Pancreas (tissue), 10 donors: ENCODE results near the gene ST6GALNAC3. TPM values are rescaled to one million over a fixed set of nuclear protein-coding genes. Genes with fewer than 3 reads are reported as not detected.
A peak's percentile ranks its signal among the peaks of the same experiment; 100 is the strongest.

ENCODE experiments used
- ATAC-seq, 4 donors: fragments of 200-7000 bp; cut with Tn5 transposase; one replicate each; pipeline versions ENCODE4 v1.8.0 to v1.9.1; 2020; ENCODE audit warnings: mild to moderate bottlenecking in 4 of 4, moderate library complexity in 4 of 4
- DNase-seq, 6 donors: peaks; one replicate each; pipeline ENCODE4 v3.0.0-alpha.2; 2020
- FAIRE-seq: peaks from 2 replicates; lab custom pipeline; 2012; peaks lifted over from hg19 to GRCh38; lab: Jason Lieb, UNC
- H3K27ac ChIP-seq, 4 donors: fragments of 200-600 bp; sonication (generic); 1 replicate in 3 of 4; 2 replicates in 1 of 4; pipeline versions ENCODE4 v1.5.0 to v1.8.0; 2020
- H3K27me3 ChIP-seq, 4 donors: fragments of 200-600 bp; one replicate each; pipeline ENCODE4 v1.8.0; 2021
- H3K36me3 ChIP-seq, 3 donors: fragments of 200-600 bp; sonication (generic) in 1 of 3; one replicate each; pipeline versions ENCODE4 v1.5.0 to v1.8.0; 2020 to 2021
- H3K4me1 ChIP-seq, 3 donors: fragments of 200-600 bp; one replicate each; pipeline ENCODE4 v1.8.0; 2021
- H3K4me3 ChIP-seq, 4 donors: fragments of 200-600 bp; sonication (generic) in 2 of 4; one replicate each; pipeline versions ENCODE4 v1.5.0 to v1.8.0; 2020 to 2021
- H3K9me3 ChIP-seq, 4 donors: fragments of 200-600 bp; one replicate each; pipeline ENCODE4 v1.8.0; 2021
- WGBS, 2 donors: extraction: QIAGEN DNeasy Blood & Tissue Kit; methylation state at CpG; one replicate each; pipeline ENCODE4 v1.1.7; 2013; 5-methylcytosine and 5-hydroxymethylcytosine counted together
- intact Hi-C, 3 donors: fragments of 100-400 bp; cut with DNase I; formaldehyde crosslinking; loops; one replicate each; pipeline versions ENCODE4 v1.11.1 to v1.14.2; 2022
- polyA plus RNA-seq, 2 donors: library from polyadenylated mRNA; stranded (reverse); fragments of 200-250 nt; gene quantifications; one replicate each; pipeline ENCODE4 v1.2.3, GENCODE V29; 2013
- total RNA-seq, 6 donors: library from RNA; stranded (reverse); fragmentation: NEBNext Ultra II Directional in 4 of 6; extraction: Animal tissue kit (Norgen Biotek cat#: 25700) in 4 of 6; gene quantifications; one replicate each; pipeline versions ENCODE4 v1.2.1 to v1.2.4, GENCODE V29; 2021 to 2023
- TF ChIP-seq, protein P1 (sequence below), 4 donors: fragments of 200-600 bp; sonication (generic) in 3 of 4; IDR thresholded peaks; one replicate each; pipeline versions ENCODE4 v1.5.0 to v1.8.0; 2021; ENCODE audit warnings: antibody characterized with exemption in 4 of 4
- donor health status: healthy with polysubstance abuse.
- donor health status: DM: no; HTN: no; CAD: no; lungs with moderate emphysema.
- donor health status: DM: no; HTN: no; CAD: no.
- donor health status: control.
- donor health status: control.
- donor health status: Bipolar disorder and iron deficiency.
- donor health status: DM: yes; HTN: yes; CAD: no.
- donor health status: DM: no; HTN: no; CAD: no.
- donor health status: DM: no; HTN: no; CAD: no.
- donor health status: DM: yes; HTN: yes; CAD: no.

The ST6GALNAC3 gene
- total and polyA plus RNA-seq, 8 donors = 0.35 to 2.0 (median 0.80) TPM

DNA sequence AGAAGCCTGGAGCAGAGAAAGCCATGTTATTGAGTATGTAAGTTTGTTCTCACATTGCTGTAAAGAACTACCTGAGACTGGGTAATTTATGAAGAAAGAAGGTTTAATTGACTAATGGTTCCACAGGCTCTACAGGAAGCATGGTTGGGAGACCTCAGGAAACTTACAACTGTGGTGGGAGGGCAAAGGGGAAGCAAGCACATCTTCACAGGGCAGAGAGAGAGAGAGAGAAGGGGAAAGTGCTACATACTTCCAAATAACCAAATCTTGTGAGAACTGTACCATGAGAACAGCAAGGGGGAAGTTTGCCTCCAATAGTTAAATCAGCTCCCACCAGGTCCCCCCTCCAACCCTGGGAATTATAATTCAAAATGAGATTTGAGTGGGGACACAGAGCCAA, 302.7 kb downstream of the ST6GALNAC3 start:
- Histone ChIP-seq H3K27me3 (peaks cover 0 to 3% (median 0%) of the 10 kb centered on the region in 4 donors), H3K36me3 (no peaks in the 10 kb centered on the region), H3K4me1 (no peaks in the 10 kb centered on the region), H3K27ac (no peak overlapping the region), H3K9me3 (no peaks in the 10 kb centered on the region), H3K4me3 (no peak overlapping the region)
- FAIRE-seq (no peak), DNase-seq (no peak), ATAC-seq (no peak)
- TF ChIP-seq, protein P1, sequence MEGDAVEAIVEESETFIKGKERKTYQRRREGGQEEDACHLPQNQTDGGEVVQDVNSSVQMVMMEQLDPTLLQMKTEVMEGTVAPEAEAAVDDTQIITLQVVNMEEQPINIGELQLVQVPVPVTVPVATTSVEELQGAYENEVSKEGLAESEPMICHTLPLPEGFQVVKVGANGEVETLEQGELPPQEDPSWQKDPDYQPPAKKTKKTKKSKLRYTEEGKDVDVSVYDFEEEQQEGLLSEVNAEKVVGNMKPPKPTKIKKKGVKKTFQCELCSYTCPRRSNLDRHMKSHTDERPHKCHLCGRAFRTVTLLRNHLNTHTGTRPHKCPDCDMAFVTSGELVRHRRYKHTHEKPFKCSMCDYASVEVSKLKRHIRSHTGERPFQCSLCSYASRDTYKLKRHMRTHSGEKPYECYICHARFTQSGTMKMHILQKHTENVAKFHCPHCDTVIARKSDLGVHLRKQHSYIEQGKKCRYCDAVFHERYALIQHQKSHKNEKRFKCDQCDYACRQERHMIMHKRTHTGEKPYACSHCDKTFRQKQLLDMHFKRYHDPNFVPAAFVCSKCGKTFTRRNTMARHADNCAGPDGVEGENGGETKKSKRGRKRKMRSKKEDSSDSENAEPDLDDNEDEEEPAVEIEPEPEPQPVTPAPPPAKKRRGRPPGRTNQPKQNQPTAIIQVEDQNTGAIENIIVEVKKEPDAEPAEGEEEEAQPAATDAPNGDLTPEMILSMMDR (IDR thresholded peaks at IDR 0.05) = no peak
- intact Hi-C loops = no loop called here

DNA sequence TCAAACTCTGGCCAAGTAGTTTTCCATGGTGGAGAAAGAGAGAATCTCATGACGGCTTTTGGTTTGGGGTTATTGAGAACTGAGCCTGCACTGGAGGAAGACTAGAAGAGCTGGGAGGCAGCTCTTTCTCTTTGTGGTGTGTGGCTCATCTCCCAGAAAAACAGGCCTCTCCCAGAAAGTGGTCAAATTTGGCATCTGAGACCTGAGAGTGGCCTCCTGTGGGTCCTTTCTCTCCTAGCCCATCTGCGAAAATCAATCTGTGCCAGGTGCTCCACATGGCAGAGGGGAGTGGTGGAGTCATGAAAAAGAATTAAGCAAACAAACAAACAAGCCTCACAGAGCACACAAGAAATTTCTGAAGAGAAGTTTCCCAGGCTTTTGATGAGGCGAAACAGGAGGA, 305.0 kb downstream of the ST6GALNAC3 start:
- FAIRE-seq (no peak), DNase-seq (no peak), ATAC-seq (no peak)
- Histone ChIP-seq H3K27me3 (peaks cover 0 to 3% (median 0%) of the 10 kb centered on the region in 4 donors), H3K27ac (no peak overlapping the region), H3K4me1 (no peaks in the 10 kb centered on the region), H3K36me3 (no peaks in the 10 kb centered on the region), H3K4me3 (no peak overlapping the region), H3K9me3 (no peaks in the 10 kb centered on the region)
- TF ChIP-seq, protein P1 (IDR thresholded peaks at IDR 0.05) = no peak
- 77 to 83% methylated on average over 3 of the region's 3 CpGs for WGBS, 2 donors
- intact Hi-C loops = no loop called here

DNA sequence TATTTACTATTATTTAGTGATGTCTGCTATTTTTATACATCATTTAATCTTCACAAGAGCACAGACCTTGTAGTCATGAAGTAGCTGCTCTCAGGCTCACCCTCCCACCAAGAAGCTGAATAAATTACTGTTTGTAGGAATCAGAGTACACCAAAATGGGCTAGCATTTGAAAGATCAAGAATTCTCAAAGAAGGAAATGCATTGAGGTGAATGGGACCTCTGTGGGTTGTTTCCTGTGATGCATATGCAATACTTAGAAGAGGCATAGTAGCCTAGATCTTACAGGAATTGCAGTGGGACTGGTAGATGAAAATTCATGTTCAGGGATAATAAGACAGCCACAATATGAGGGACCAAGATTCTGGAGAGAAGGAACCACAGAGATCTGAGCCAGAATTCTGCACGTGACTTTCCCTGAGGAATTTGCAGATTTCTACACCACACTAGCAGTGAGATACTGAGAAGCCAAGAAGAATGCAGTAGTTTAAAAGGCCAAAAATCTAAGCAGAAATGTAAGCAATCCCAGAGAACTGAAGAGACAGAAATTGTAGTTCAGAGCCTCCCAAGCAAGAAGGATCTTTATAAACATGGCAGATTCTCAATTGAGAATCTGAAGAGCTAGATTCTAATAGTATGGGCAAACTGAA, 307.0 kb downstream of the ST6GALNAC3 start:
- Histone ChIP-seq H3K27me3 (no peaks in the 10 kb centered on the region), H3K27ac (no peak overlapping the region), H3K4me1 (no peaks in the 10 kb centered on the region), H3K36me3 (no peaks in the 10 kb centered on the region), H3K9me3 (no peaks in the 10 kb centered on the region), H3K4me3 (no peak overlapping the region)
- TF ChIP-seq, protein P1 (IDR thresholded peaks at IDR 0.05) = no peak
- ATAC-seq = no peak
- 14 to 83% methylated on average over 1 of the region's 1 CpG for WGBS, 2 donors
- FAIRE-seq = no peak
- intact Hi-C loops = no loop called here
- DNase-seq = no peak

DNA sequence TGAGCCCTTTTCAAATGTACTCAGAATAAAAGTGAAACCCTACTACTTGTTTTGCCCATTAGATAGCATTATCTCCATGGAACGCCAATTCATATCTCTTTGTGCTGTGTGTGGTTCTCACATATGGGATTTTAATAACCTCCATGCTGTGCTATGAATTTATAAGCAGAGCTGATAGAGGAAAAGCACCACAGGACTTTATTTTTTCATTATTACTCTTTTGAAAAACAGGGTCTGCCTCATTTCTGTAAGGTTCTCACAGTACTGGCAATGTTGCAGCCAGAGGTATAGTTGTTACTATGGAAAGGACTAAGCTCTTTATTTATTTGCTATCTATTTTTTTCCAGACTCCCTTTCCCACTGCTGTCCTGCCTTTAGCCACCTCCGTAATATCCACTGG, 313.7 kb downstream of the ST6GALNAC3 start:
- WGBS, 2 donors = 61 to 62% methylated on average over 2 of the region's 2 CpGs
- Histone ChIP-seq H3K4me3 (no peak overlapping the region), H3K4me1 (no peaks in the 10 kb centered on the region), H3K27ac (no peak overlapping the region), H3K9me3 (no peaks in the 10 kb centered on the region), H3K36me3 (no peaks in the 10 kb centered on the region), H3K27me3 (no peaks in the 10 kb centered on the region)
- TF ChIP-seq, protein P1 (IDR thresholded peaks at IDR 0.05) = no peak
- DNase-seq (no peak), ATAC-seq (no peak), FAIRE-seq (no peak)
- intact Hi-C loops = no loop called here

DNA sequence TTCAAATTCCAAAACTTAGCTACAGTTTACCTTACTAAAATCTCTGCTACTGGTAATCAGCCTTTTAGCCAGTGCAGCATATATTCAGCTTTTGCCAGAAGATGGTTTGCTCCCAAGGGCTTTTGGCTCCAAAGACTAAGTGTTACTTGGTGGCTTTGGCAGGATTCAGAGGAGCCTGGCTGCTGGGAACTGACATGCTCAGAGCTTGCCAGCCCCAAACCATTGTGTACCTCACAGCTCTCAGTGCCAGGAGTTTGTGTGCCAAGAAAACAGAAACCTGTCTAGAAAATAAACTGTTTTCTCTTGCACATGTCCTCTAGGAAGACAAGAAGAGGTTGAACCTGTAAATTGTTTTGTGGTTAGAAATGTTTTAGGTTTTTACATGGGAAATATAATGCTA, 315.9 kb downstream of the ST6GALNAC3 start:
- TF ChIP-seq, protein P1 (IDR thresholded peaks at IDR 0.05) = no peak
- Histone ChIP-seq H3K9me3 (no peaks in the 10 kb centered on the region), H3K36me3 (no peaks in the 10 kb centered on the region), H3K4me3 (no peak overlapping the region), H3K27me3 (no peaks in the 10 kb centered on the region), H3K27ac (no peak overlapping the region), H3K4me1 (no peaks in the 10 kb centered on the region)
- no peak for FAIRE-seq
- no peak for DNase-seq
- ATAC-seq = peak in 1 of 4 donors; percentile 34
- intact Hi-C loops = no loop called here
